ENCODE measurements around the gene TRIM7.

DNA sequence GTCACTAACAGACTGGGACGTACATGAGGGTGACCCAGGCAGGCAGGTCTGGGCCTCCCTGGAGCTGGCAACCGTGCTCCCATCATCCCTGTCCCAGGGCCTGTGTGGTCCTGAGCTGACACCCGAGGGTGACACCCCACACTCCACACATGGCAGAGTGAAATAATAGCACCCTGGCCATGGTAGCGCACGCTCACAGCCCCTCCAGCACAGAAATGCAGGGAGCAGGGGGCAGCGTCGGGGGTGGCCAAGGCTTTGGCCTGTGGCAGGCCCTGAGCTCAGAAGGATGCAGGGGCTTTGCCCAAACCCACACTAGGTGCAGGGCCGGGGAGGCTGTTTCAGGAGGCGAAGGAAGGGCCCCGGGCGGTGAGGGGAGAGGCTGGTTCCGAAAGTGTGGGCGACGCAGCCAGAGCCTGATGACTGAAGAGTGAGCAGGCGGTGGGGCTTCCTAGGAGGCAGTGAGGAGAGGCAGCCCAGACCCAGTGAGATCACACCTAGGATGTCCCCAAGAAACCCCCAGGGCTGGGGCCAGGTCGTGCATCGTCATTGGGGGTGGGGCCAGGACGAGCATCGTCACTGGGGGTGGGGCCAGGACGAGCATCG, 44.7 kb downstream of the TRIM7 start:
- TF ChIP-seq, protein P1, sequence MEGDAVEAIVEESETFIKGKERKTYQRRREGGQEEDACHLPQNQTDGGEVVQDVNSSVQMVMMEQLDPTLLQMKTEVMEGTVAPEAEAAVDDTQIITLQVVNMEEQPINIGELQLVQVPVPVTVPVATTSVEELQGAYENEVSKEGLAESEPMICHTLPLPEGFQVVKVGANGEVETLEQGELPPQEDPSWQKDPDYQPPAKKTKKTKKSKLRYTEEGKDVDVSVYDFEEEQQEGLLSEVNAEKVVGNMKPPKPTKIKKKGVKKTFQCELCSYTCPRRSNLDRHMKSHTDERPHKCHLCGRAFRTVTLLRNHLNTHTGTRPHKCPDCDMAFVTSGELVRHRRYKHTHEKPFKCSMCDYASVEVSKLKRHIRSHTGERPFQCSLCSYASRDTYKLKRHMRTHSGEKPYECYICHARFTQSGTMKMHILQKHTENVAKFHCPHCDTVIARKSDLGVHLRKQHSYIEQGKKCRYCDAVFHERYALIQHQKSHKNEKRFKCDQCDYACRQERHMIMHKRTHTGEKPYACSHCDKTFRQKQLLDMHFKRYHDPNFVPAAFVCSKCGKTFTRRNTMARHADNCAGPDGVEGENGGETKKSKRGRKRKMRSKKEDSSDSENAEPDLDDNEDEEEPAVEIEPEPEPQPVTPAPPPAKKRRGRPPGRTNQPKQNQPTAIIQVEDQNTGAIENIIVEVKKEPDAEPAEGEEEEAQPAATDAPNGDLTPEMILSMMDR (optimal IDR thresholded peaks at IDR 0.05 in 1 of 3, IDR thresholded peaks at IDR 0.05 in 1 of 3, conservative IDR thresholded peaks at IDR 0.05 in 1 of 3; ENCODE audit: extremely low read depth in 1 of 3, insufficient read depth in 2 of 3, low read length in 3 of 3), result no peak
- TF ChIP-seq EZH2 (IDR thresholded peaks at IDR 0.05; ENCODE audit: low read length), result no peak

Data from keratinocyte (primary cell).